Mesenchymal stem cell (in vitro differentiated cells and primary cell): Measurements from ENCODE around the gene MAPKAP1.

ENCODE experiments used
- DNase-seq: peaks from one replicate; pipeline ENCODE4 v3.0.0-alpha.2; 2013
- H2AFZ ChIP-seq: one replicate; pipeline ENCODE4 v1.6.1; 2013; ENCODE audit warnings: low read depth, mild to moderate bottlenecking, control low read depth, inconsistent platforms, low read length, moderate library complexity
- H2AK5ac ChIP-seq: 2 replicates; pipeline ENCODE4 v1.6.1; 2013; ENCODE audit warnings: low read length, moderate library complexity, mild to moderate bottlenecking, inconsistent platforms; ENCODE audit not compliant: severe bottlenecking
- H2BK120ac ChIP-seq: one replicate; pipeline ENCODE4 v1.6.1; 2013; ENCODE audit warnings: low read depth, mild to moderate bottlenecking, inconsistent platforms, low read length, moderate library complexity
- H2BK12ac ChIP-seq, 2 experiments: one replicate each; pipeline ENCODE4 v1.6.1; 2013; ENCODE audit warnings: inconsistent platforms in 2 of 2, low read length in 2 of 2, mild to moderate bottlenecking in 2 of 2, moderate library complexity in 2 of 2, control low read depth in 1 of 2
- H2BK15ac ChIP-seq: one replicate; pipeline ENCODE4 v1.6.1; 2013; ENCODE audit warnings: mild to moderate bottlenecking, low read depth, inconsistent platforms; ENCODE audit not compliant: poor library complexity, severe bottlenecking
- H2BK5ac ChIP-seq: 2 replicates; pipeline ENCODE4 v1.6.1; 2013; ENCODE audit warnings: low read depth, mild to moderate bottlenecking, low read length, control low read depth, inconsistent platforms; ENCODE audit not compliant: poor library complexity, severe bottlenecking
- H3K14ac ChIP-seq, 2 experiments: one replicate each; pipeline ENCODE4 v1.6.1; 2013; ENCODE audit warnings: inconsistent platforms in 2 of 2, low read length in 2 of 2, control low read depth in 1 of 2, mild to moderate bottlenecking in 1 of 2, moderate library complexity in 1 of 2
- H3K18ac ChIP-seq, 2 experiments: one replicate each; pipeline ENCODE4 v1.6.1; 2013; ENCODE audit warnings: inconsistent platforms in 2 of 2, low read length in 2 of 2, control low read depth in 1 of 2, low read depth in 1 of 2, mild to moderate bottlenecking in 1 of 2
- H3K23ac ChIP-seq, 2 experiments: one replicate each; pipeline ENCODE4 v1.6.1; 2013; ENCODE audit warnings: inconsistent platforms in 2 of 2, low read length in 2 of 2, mild to moderate bottlenecking in 2 of 2, moderate library complexity in 2 of 2, control low read depth in 1 of 2
- H3K27ac ChIP-seq: 2 replicates; pipeline ENCODE4 v1.5.1; 2013; ENCODE audit warnings: mild to moderate bottlenecking, moderate library complexity, low read length, control low read depth, inconsistent platforms; ENCODE audit not compliant: poor library complexity, severe bottlenecking
- H3K27me3 ChIP-seq, 2 experiments: 2 replicates each; pipeline versions ENCODE4 v1.6.1 to v1.7.0; 2013; ENCODE audit warnings: low read length in 2 of 2, mild to moderate bottlenecking in 2 of 2, moderate library complexity in 2 of 2, control low read depth in 1 of 2, inconsistent platforms in 1 of 2; ENCODE audit not compliant: control insufficient read depth in 1 of 2, insufficient read depth in 1 of 2
- H3K36me3 ChIP-seq, 2 experiments: 2 replicates each; pipeline versions ENCODE4 v1.6.1 to v1.7.0; 2013; ENCODE audit warnings: low read length in 2 of 2, control low read depth in 1 of 2, inconsistent platforms in 1 of 2, low read depth in 1 of 2, mild to moderate bottlenecking in 1 of 2; ENCODE audit not compliant: insufficient read depth in 2 of 2, control insufficient read depth in 1 of 2
- H3K4ac ChIP-seq, 2 experiments: one replicate each; pipeline ENCODE4 v1.6.1; 2013; ENCODE audit warnings: inconsistent platforms in 2 of 2, low read length in 2 of 2, mild to moderate bottlenecking in 2 of 2, moderate library complexity in 2 of 2, control low read depth in 1 of 2, low read depth in 1 of 2
- H3K4me1 ChIP-seq: 2 replicates; pipeline ENCODE4 v1.6.1; 2013; ENCODE audit warnings: low read depth, low read length, control low read depth; ENCODE audit not compliant: control insufficient read depth, insufficient read depth
- H3K4me2 ChIP-seq: 2 replicates; pipeline ENCODE4 v1.6.1; 2013; ENCODE audit warnings: low read length, mild to moderate bottlenecking, inconsistent platforms; ENCODE audit not compliant: poor library complexity, severe bottlenecking
- H3K4me3 ChIP-seq, 2 experiments: 2 replicates each; pipeline versions ENCODE4 v1.5.1 to v1.7.0; 2013; ENCODE audit warnings: low read length in 2 of 2, mild to moderate bottlenecking in 2 of 2, control low read depth in 1 of 2, low read depth in 1 of 2; ENCODE audit not compliant: insufficient read depth in 1 of 2
- H3K79me1 ChIP-seq: replicated peaks from 2 replicates; pipeline ENCODE4 v1.6.1; 2013; ENCODE audit warnings: mild to moderate bottlenecking, control low read depth, low read length, inconsistent platforms; ENCODE audit not compliant: poor library complexity, severe bottlenecking
- H3K9ac ChIP-seq: 2 replicates; pipeline ENCODE4 v1.7.0; 2013; ENCODE audit warnings: mild to moderate bottlenecking, low read length, moderate library complexity
- H3K9me3 ChIP-seq: 2 replicates; pipeline ENCODE4 v1.7.0; 2013; ENCODE audit warnings: mild to moderate bottlenecking, low read length; ENCODE audit not compliant: control insufficient read depth
- H4K8ac ChIP-seq: one replicate; pipeline ENCODE4 v1.6.1; 2013; ENCODE audit warnings: inconsistent platforms, mild to moderate bottlenecking, low read length, moderate library complexity
- H4K91ac ChIP-seq: one replicate; pipeline ENCODE4 v1.6.1; 2013; ENCODE audit warnings: mild to moderate bottlenecking, low read length, inconsistent platforms
- WGBS: methylation state at CpG from one replicate; pipeline ENCODE4 v1.1.7; 2013; ENCODE audit warnings: mixed read lengths; 5-methylcytosine and 5-hydroxymethylcytosine counted together

Gene MAPKAP1

GRCh38 chr9:125651576-125652232 is 55.3 kb downstream of the MAPKAP1 start:
- H3K4me1 ChIP-seq = peaks cover 7% of the 10 kb centered on the region
- H4K8ac ChIP-seq = peak overlapping the region; percentile 20
- no peak overlapping the region for H2BK5ac ChIP-seq
- peak overlapping the region; percentile 67 for H4K91ac ChIP-seq
- H3K27me3 ChIP-seq = no peaks in the 10 kb centered on the region
- peak overlapping the region; percentile 52 for H3K9ac ChIP-seq
- H3K18ac ChIP-seq = peak overlapping the region; percentile 82 to 85
- no peak overlapping the region for H2BK15ac ChIP-seq
- H2AK5ac ChIP-seq = no peak overlapping the region
- no peak overlapping the region for H3K27ac ChIP-seq
- 88% methylated on average over 5 of the region's 7 CpGs for WGBS
- peak overlapping the region in 1 of 2 experiments; percentile 13 for H3K4ac ChIP-seq
- no peak overlapping the region for H2AFZ ChIP-seq
- H3K4me2 ChIP-seq = no peak overlapping the region
- H3K23ac ChIP-seq = no peak overlapping the region
- H3K4me3 ChIP-seq = peak overlapping the region in 1 of 2 experiments; percentile 7
- peak overlapping the region in 1 of 2 experiments; percentile 18 for H3K14ac ChIP-seq
- H3K9me3 ChIP-seq = no peaks in the 10 kb centered on the region
- no peak for DNase-seq
- peaks cover 23% of the 10 kb centered on the region for H3K79me1 ChIP-seq
- H3K36me3 ChIP-seq = peaks cover 3 to 6% of the 10 kb centered on the region in 2 experiments
- H2BK12ac ChIP-seq = no peak overlapping the region
- H2BK120ac ChIP-seq = no peak overlapping the region

- WGBS = 19% methylated on average over 3 of the region's 3 CpGs
Measured at GRCh38 chr9:125650271-125650737, 56.7 kb downstream of the MAPKAP1 start.

GRCh38 chr9:125649826-125650225 is 57.2 kb downstream of the MAPKAP1 start:
- Histone ChIP-seq H4K8ac (no peak overlapping the region), H3K4me2 (no peak overlapping the region), H3K27ac (peak overlapping the region; percentile 59), H2BK15ac (no peak overlapping the region), H4K91ac (no peak overlapping the region), H2BK120ac (no peak overlapping the region), H3K14ac (no peak overlapping the region), H3K36me3 (peaks cover 3% of the 10 kb centered on the region in 2 experiments), H2AFZ (no peak overlapping the region), H3K27me3 (no peaks in the 10 kb centered on the region), H3K4me1 (peaks cover 4% of the 10 kb centered on the region), H3K23ac (no peak overlapping the region), H2BK12ac (peak overlapping the region in 1 of 2 experiments; percentile 52), H3K4me3 (peak overlapping the region in 1 of 2 experiments; percentile 61), H2AK5ac (peak overlapping the region; percentile 84), H3K4ac (peak overlapping the region; percentile 24 to 47), H3K79me1 (peaks cover 24% of the 10 kb centered on the region), H3K18ac (peak overlapping the region in 1 of 2 experiments; percentile 28), H2BK5ac (peak overlapping the region; percentile 35), H3K9ac (peak overlapping the region; percentile 80), H3K9me3 (no peaks in the 10 kb centered on the region)
- DNase-seq = peak; percentile 46
- 44% methylated on average over 4 of the region's 4 CpGs for WGBS

More at GRCh38 chr9:125650271-125650737, 56.7 kb downstream of the MAPKAP1 start:
- no peak overlapping the region for H3K23ac ChIP-seq
- peak overlapping the region; percentile 35 for H2BK5ac ChIP-seq
- H2AK5ac ChIP-seq = peak overlapping the region; percentile 84
- no peaks in the 10 kb centered on the region for H3K9me3 ChIP-seq
- H3K4me1 ChIP-seq = peaks cover 4% of the 10 kb centered on the region
- H4K91ac ChIP-seq = no peak overlapping the region
- no peak overlapping the region for H3K14ac ChIP-seq
- peaks cover 3% of the 10 kb centered on the region in 2 experiments for H3K36me3 ChIP-seq
- no peak overlapping the region for H4K8ac ChIP-seq
- DNase-seq = peak; percentile 81
- peak overlapping the region in 1 of 2 experiments; percentile 61 for H3K4me3 ChIP-seq
- no peak overlapping the region for H2AFZ ChIP-seq
- H3K18ac ChIP-seq = peak overlapping the region in 1 of 2 experiments; percentile 22
- H3K9ac ChIP-seq = peak overlapping the region; percentile 80
- peak overlapping the region; percentile 24 to 85 for H3K4ac ChIP-seq
- peaks cover 19% of the 10 kb centered on the region for H3K79me1 ChIP-seq
- H2BK15ac ChIP-seq = no peak overlapping the region
- peak overlapping the region in 1 of 2 experiments; percentile 21 for H2BK12ac ChIP-seq
- peak overlapping the region; percentile 59 for H3K27ac ChIP-seq
- H3K4me2 ChIP-seq = no peak overlapping the region
- H3K27me3 ChIP-seq = no peaks in the 10 kb centered on the region
- no peak overlapping the region for H2BK120ac ChIP-seq

GRCh38 chr9:125649315-125649714 is 57.7 kb downstream of the MAPKAP1 start:
- no peak overlapping the region for H2BK15ac ChIP-seq
- H4K8ac ChIP-seq = no peak overlapping the region
- no peak overlapping the region for H2AK5ac ChIP-seq
- peak overlapping the region; percentile 59 for H3K27ac ChIP-seq
- H4K91ac ChIP-seq = no peak overlapping the region
- H3K23ac ChIP-seq = no peak overlapping the region
- no peak overlapping the region for H3K4ac ChIP-seq
- H3K18ac ChIP-seq = no peak overlapping the region
- no peak overlapping the region for H3K14ac ChIP-seq
- H3K4me1 ChIP-seq = peaks cover 4% of the 10 kb centered on the region
- H2BK120ac ChIP-seq = no peak overlapping the region
- H3K79me1 ChIP-seq = peaks cover 24% of the 10 kb centered on the region
- H3K4me2 ChIP-seq = no peak overlapping the region
- DNase-seq = peak; percentile 93
- WGBS = 2% methylated on average over 4 of the region's 6 CpGs
- no peak overlapping the region for H2BK5ac ChIP-seq
- peak overlapping the region; percentile 80 for H3K9ac ChIP-seq
- H2AFZ ChIP-seq = no peak overlapping the region
- peaks cover 3% of the 10 kb centered on the region in 2 experiments for H3K36me3 ChIP-seq
- no peaks in the 10 kb centered on the region for H3K27me3 ChIP-seq
- no peak overlapping the region for H2BK12ac ChIP-seq
- H3K9me3 ChIP-seq = no peaks in the 10 kb centered on the region
- peak overlapping the region in 1 of 2 experiments; percentile 61 for H3K4me3 ChIP-seq
